K562 (cell line): ENCODE data around the gene SLC26A1. TPM values are rescaled to one million over a fixed set of nuclear protein-coding genes. Genes with fewer than 3 reads are reported as not detected.

Source experiments
- CBX1 ChIP-seq: sonication (generic); IDR thresholded peaks from 2 replicates; pipeline ENCODE4 v1.6.1; 2016; ENCODE audit warnings: antibody characterized with exemption, low read depth, mild to moderate bottlenecking
- CBX3 ChIP-seq, 2 experiments: IDR thresholded peaks; 1 replicate in 1 of 2; 2 replicates in 1 of 2; pipeline ENCODE4 v1.6.1; 2012; ENCODE audit warnings: inconsistent platforms in 2 of 2, low read length in 2 of 2, borderline replicate concordance in 1 of 2, control low read depth in 1 of 2
- CTBP1 ChIP-seq: fragments of 450-650 bp; IDR thresholded peaks from 2 replicates; pipeline ENCODE4 v1.6.1; 2016; ENCODE audit warnings: borderline replicate concordance
- ELF1 ChIP-seq: fragments of 200-800 bp; sonication (Bioruptor generic); IDR thresholded peaks from 2 replicates; pipeline ENCODE4 v1.6.1; 2016; ENCODE audit warnings: missing genetic modification characterization, missing compliant biosample characterization
- KLF10 ChIP-seq: fragments of 250-450 bp; sonication (Bioruptor Pico); IDR thresholded peaks from 2 replicates; pipeline ENCODE4 v1.6.1; 2021; ENCODE audit warnings: matching md5 sums
- MECOM ChIP-seq: fragments of 250-450 bp; sonication (Bioruptor Pico); IDR thresholded peaks from 2 replicates; pipeline ENCODE4 v1.8.0; 2022; ENCODE audit warnings: inconsistent platforms
- RAD51 ChIP-seq: fragments of 450-650 bp; IDR thresholded peaks from 2 replicates; pipeline ENCODE4 v1.7.1; 2016; ENCODE audit warnings: low read depth, mild to moderate bottlenecking, borderline replicate concordance
- TAL1 ChIP-seq: fragments of 450-650 bp; IDR thresholded peaks from 2 replicates; pipeline ENCODE4 v1.6.1; 2016; ENCODE audit warnings: mild to moderate bottlenecking
- USF1 ChIP-seq: sonication (generic); formaldehyde crosslinking; IDR thresholded peaks from 2 replicates; pipeline ENCODE4 v1.9.0; 2022; ENCODE audit warnings: mild to moderate bottlenecking, missing genetic modification reagents
- USF2 ChIP-seq: sonication (generic); formaldehyde crosslinking; IDR thresholded peaks from 2 replicates; pipeline ENCODE4 v1.5.0; 2020; ENCODE audit warnings: missing genetic modification reagents
- ZFX ChIP-seq: sonication (generic); formaldehyde crosslinking; IDR thresholded peaks from 2 replicates; pipeline ENCODE4 v1.8.0; 2022; ENCODE audit warnings: mild to moderate bottlenecking, missing genetic modification reagents, moderate library complexity
- ZNF583 ChIP-seq: fragments of 250-450 bp; sonication (Bioruptor Pico); IDR thresholded peaks from 2 replicates; pipeline ENCODE4 v1.4.0; 2020
- polyA plus RNA-seq, 8 experiments: library from polyadenylated mRNA; depleted of rRNA in 4 of 8; stranded (reverse) in 5 of 8; unstranded in 3 of 8; fragments of >200 nt; fragmentation: Nextera tagmentation in 2 of 8; fragmentation: Illumina TruSeq in 1 of 8; extraction: Ambion mirVana in 2 of 8; extraction: Trizol in 1 of 8; gene quantifications; 2 replicates each; pipeline versions ENCODE4 v1.2.1 to v1.2.3, GENCODE V29; 2011 to 2014; ENCODE audit warnings: inconsistent platforms in 1 of 8, missing spikeins in 1 of 8
- total RNA-seq, 7 experiments: library from RNA; depleted of rRNA in 6 of 7; stranded (reverse); fragments of >200 nt in 6 of 7; fragmentation: Illumina TruSeq in 2 of 7; extraction: Trizol in 2 of 7; gene quantifications; 2 replicates each; pipeline versions ENCODE4 v1.2.1 to v1.2.3, GENCODE V29; 2011 to 2021; ENCODE audit warnings: low replicate concordance in 1 of 7
- TF ChIP-seq, protein P1 (sequence below): fragments of 200-800 bp; sonication (Bioruptor generic); IDR thresholded peaks from 2 replicates; pipeline ENCODE4 v1.6.1; 2016; ENCODE audit warnings: missing genetic modification characterization, missing compliant biosample characterization
- TF ChIP-seq, protein P2 (sequence below): fragments of 450-650 bp; IDR thresholded peaks from 2 replicates; pipeline ENCODE4 v1.6.1; 2018; ENCODE audit warnings: mild to moderate bottlenecking, low read depth; ENCODE audit not compliant: partially characterized antibody
- TF ChIP-seq, protein P3 (sequence below): sonication (generic); formaldehyde crosslinking; IDR thresholded peaks from 2 replicates; pipeline ENCODE4 v1.8.1; 2023; ENCODE audit warnings: mild to moderate bottlenecking, missing genetic modification reagents, moderate library complexity

SLC26A1 gene
- total and polyA plus RNA-seq, 9 of the 15 experiments (the other 6 are each of a cell fraction or from before 2014, with no cell fraction given) = 0.11 to 4.2 (median 0.95) TPM

GRCh38 chr4:992297-993110 is 700 bp downstream of the SLC26A1 start (continued):
- TF ChIP-seq CBX3 (IDR thresholded peaks at IDR 0.05; ENCODE audit: borderline replicate concordance in 1 of 2, low read length in 2 of 2) (0 out of 3 replicates have a peak, but pooled peaks of 1 of the 2 experiments have one; percentile 18), USF1 (CRISPR knock-in tag) (peak; percentile 98), ZFX (CRISPR knock-in tag) (peak; percentile 80), USF2 (peak; percentile 94), RAD51 (peak; percentile 92), MECOM (CRISPR knock-in tag) (0 out of 2 replicates have a peak, but pooled peaks have one; percentile 29), ELF1 (peak; percentile 73), ZNF583 (CRISPR knock-in tag) (peak; percentile 39; the same call in 1 of the 2 replicates), KLF10 (no peak), CTBP1 (peak; percentile 51), CBX1 (peak; percentile 70), TAL1 (no peak)
- TF ChIP-seq, protein P1, sequence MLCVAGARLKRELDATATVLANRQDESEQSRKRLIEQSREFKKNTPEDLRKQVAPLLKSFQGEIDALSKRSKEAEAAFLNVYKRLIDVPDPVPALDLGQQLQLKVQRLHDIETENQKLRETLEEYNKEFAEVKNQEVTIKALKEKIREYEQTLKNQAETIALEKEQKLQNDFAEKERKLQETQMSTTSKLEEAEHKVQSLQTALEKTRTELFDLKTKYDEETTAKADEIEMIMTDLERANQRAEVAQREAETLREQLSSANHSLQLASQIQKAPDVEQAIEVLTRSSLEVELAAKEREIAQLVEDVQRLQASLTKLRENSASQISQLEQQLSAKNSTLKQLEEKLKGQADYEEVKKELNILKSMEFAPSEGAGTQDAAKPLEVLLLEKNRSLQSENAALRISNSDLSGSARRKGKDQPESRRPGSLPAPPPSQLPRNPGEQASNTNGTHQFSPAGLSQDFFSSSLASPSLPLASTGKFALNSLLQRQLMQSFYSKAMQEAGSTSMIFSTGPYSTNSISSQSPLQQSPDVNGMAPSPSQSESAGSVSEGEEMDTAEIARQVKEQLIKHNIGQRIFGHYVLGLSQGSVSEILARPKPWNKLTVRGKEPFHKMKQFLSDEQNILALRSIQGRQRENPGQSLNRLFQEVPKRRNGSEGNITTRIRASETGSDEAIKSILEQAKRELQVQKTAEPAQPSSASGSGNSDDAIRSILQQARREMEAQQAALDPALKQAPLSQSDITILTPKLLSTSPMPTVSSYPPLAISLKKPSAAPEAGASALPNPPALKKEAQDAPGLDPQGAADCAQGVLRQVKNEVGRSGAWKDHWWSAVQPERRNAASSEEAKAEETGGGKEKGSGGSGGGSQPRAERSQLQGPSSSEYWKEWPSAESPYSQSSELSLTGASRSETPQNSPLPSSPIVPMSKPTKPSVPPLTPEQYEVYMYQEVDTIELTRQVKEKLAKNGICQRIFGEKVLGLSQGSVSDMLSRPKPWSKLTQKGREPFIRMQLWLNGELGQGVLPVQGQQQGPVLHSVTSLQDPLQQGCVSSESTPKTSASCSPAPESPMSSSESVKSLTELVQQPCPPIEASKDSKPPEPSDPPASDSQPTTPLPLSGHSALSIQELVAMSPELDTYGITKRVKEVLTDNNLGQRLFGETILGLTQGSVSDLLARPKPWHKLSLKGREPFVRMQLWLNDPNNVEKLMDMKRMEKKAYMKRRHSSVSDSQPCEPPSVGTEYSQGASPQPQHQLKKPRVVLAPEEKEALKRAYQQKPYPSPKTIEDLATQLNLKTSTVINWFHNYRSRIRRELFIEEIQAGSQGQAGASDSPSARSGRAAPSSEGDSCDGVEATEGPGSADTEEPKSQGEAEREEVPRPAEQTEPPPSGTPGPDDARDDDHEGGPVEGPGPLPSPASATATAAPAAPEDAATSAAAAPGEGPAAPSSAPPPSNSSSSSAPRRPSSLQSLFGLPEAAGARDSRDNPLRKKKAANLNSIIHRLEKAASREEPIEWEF = peak; percentile 12; the same call in 1 of the 2 replicates
- TF ChIP-seq, protein P2, sequence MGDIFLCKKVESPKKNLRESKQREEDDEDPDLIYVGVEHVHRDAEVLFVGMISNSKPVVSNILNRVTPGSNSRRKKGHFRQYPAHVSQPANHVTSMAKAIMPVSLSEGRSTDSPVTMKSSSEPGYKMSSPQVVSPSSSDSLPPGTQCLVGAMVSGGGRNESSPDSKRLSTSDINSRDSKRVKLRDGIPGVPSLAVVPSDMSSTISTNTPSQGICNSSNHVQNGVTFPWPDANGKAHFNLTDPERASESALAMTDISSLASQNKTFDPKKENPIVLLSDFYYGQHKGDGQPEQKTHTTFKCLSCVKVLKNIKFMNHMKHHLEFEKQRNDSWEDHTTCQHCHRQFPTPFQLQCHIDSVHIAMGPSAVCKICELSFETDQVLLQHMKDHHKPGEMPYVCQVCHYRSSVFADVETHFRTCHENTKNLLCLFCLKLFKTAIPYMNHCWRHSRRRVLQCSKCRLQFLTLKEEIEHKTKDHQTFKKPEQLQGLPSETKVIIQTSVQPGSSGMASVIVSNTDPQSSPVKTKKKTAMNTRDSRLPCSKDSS = no peak
- TF ChIP-seq, protein P3, sequence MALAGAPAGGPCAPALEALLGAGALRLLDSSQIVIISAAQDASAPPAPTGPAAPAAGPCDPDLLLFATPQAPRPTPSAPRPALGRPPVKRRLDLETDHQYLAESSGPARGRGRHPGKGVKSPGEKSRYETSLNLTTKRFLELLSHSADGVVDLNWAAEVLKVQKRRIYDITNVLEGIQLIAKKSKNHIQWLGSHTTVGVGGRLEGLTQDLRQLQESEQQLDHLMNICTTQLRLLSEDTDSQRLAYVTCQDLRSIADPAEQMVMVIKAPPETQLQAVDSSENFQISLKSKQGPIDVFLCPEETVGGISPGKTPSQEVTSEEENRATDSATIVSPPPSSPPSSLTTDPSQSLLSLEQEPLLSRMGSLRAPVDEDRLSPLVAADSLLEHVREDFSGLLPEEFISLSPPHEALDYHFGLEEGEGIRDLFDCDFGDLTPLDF (CRISPR knock-in tag) = no peak
